Stromal cell of bone marrow (primary cell): ENCODE measurements around the gene EXOC4.
A peak's percentile ranks its signal among the peaks of the same experiment; 100 is the strongest.

ENCODE experiments used
- DNase-seq: peaks from one replicate; pipeline ENCODE4 v3.0.0-alpha.2; 2012; ENCODE audit warnings: low read depth

EXOC4 gene

GRCh38 chr7:133364959-133365690 is 112.2 kb downstream of the EXOC4 start:
- peak; percentile 82 for DNase-seq

- no peak for DNase-seq
Measured at GRCh38 chr7:133365917-133366316, 113.0 kb downstream of the EXOC4 start.

- no peak for DNase-seq
Measured at GRCh38 chr7:133367561-133367960, 114.7 kb downstream of the EXOC4 start.

DNA sequence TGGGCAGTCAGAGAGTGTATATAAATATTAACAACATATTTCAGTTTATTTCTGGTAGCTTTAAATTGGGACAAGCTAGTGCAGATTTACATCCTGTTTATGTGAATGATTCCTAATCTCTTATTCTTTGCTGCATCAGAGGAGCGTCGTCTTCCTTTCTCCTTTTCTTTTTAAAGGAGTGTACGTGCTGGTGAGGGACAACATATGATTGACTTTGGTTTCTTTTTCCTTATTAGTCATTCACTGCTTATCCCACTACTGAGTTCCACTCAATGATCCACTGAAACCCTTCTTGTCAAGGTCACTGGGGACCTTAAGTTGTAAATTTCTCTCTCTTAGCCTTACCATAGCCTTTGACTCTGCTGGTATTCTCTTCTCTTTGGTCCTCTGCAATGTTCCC is 116.3 kb downstream of the EXOC4 start:
- no peak for DNase-seq

- DNase-seq: no peak
Measured at GRCh38 chr7:133371616-133372015, 118.7 kb downstream of the EXOC4 start.

DNA sequence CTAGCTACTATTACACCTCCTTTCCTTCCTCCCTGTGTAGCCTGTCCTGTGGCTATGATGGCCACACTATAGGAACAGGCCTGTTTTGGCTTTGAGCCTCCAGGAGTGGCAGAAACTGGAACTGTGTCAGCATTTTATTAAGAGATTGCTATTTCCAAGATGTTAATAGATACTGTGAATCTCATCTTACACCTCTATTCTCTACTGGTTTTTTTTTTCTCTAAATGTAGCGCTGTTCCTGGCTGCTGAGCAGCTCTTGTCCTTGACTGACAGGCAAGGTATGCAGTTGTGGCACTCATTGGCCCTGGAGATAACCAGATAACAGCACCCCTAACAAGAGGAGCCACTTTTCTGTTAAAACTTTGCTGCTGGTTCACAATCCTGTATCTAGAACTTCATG is 119.5 kb downstream of the EXOC4 start:
- no peak for DNase-seq

- no peak for DNase-seq
Measured at GRCh38 chr7:133376514-133376913, 123.6 kb downstream of the EXOC4 start.

GRCh38 chr7:133381965-133382364 is 129.1 kb downstream of the EXOC4 start:
- no peak for DNase-seq

- no peak for DNase-seq
Measured at GRCh38 chr7:133382775-133383559, 130.1 kb downstream of the EXOC4 start.

DNA sequence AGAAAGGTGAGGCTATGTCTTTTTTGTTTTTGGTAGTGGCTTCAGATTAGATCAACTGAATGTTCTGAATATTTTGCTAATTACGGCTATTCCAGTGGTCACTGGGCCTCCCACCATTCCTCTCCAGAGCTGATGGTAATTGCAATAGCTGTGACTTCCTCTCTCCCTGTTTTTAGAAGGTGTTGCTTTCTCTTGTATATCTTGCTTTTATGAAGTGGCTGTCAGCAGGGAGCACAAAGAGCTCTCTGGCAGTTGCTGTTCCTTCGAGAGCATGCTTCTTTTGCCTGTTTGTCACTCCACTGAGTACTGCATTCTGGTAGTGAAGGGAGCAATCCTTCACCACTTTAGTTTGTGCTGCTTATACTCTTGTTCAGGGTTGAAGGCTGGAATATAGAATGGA is 133.3 kb downstream of the EXOC4 start:
- DNase-seq: no peak

DNA sequence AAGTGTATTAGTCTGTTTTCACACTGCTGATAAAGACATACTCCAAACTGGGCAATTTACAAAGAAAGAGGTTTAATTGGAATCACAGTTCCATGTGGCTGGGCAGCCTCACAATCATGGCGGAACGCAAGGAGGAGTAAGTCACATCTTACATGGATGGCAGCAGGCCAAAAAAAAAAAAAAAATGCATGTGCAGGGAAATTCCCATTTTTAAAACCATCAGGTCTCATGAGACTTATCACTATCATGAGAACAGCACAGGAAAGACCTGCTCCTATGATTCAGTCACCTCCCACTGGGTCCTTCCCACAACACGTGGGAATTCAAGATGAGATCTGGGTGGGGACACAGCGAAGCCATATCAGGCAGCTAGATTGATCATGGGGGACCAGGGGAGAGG is 136.8 kb downstream of the EXOC4 start:
- DNase-seq: no peak

- DNase-seq: no peak
Measured at GRCh38 chr7:133391206-133391605, 138.3 kb downstream of the EXOC4 start.

- DNase-seq: no peak
Measured at GRCh38 chr7:133394369-133394768, 141.5 kb downstream of the EXOC4 start.

DNA sequence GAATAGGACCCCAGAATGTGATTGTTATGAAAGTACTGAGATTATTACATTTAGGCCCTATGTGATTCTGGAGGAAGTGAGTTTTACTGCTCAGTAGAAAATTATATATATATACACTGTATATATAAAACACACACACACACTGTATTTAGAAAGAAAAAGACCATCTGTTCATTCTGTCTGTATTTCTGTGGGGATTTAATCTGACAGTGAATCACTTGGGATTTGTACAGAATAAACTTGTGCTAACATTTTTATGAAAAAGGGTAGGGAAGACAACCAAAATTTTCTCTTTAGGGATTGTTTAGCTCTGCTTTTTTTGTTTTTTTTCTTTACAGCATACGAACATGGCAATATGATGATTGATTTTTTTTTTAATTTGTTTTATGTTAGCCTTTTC is 142.7 kb downstream of the EXOC4 start:
- no peak for DNase-seq

DNA sequence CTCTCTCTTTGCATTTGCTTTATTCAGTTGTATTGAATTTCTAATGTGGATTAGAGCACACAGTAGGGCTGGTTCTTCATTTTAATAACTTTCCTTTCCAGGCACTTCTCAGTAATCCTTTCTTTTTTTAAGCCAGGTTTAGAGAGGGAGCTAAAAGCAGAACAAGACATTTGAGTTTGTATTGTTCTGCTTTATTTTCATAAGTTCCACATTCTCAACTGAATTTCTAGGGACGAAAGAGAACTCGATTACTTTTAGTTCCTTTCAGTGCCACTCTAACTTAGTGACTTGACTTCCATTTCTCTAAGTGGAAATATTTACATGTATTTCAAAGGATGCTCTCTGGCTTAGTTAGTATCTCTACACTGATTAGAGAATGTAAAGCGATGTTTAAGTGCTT is 145.6 kb downstream of the EXOC4 start:
- DNase-seq: no peak

- no peak for DNase-seq
Measured at GRCh38 chr7:133401225-133401624, 148.3 kb downstream of the EXOC4 start.

- no peak for DNase-seq
Measured at GRCh38 chr7:133408212-133408611, 155.3 kb downstream of the EXOC4 start.

GRCh38 chr7:133409421-133409820 is 156.5 kb downstream of the EXOC4 start:
- DNase-seq: peak; percentile 8

- DNase-seq: no peak
Measured at GRCh38 chr7:133409966-133410365, 157.1 kb downstream of the EXOC4 start.

DNA sequence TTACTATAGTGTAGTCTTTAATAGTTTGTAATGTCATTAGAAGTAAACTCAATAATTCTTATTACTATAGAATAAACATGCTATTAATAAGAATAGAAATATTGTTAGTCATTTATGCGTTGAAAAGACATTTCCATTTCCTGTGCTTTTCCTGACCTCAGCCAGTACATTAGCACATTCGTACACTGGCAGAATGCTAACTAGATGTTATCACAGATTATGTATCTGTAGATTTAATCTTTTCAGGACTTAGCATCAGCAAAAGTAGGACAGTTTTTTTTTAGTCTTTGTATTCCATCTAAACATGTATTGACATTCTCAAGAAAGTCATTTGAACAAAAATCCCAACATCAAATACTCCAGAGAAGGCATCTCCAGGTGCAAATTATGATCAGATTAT is 158.5 kb downstream of the EXOC4 start:
- DNase-seq: no peak

GRCh38 chr7:133412942-133413341 is 160.1 kb downstream of the EXOC4 start:
- DNase-seq: no peak

DNA sequence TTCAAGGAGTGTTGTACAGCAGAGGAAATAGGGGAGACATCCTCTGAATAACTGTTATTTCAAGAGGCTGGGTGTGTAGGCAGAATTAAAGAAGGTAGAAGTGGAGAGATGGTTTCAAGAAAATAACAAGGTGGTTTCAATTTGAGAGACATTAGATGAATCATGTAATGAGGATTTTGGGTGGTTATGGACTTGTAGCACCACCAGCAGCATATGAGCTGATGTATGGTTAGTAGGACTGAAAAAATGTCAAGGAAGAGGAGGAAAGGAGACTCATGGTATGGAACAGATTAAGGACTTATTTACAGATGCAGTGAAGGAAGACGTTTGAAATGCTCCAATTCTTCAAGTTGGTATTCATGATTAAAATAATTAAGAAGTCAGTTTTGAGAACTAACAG is 166.2 kb downstream of the EXOC4 start:
- no peak for DNase-seq

GRCh38 chr7:133423618-133424017 is 170.7 kb downstream of the EXOC4 start:
- DNase-seq: no peak

- no peak for DNase-seq
Measured at GRCh38 chr7:133428326-133428725, 175.4 kb downstream of the EXOC4 start.
